H9 (cell line): Measurements from ENCODE around the gene AARSD1. TPM values are rescaled to one million over a fixed set of nuclear protein-coding genes. Genes with fewer than 3 reads are reported as not detected.
"Not testable (repeated sequence)": the region's sequence is repeated elsewhere in the genome, so short reads cannot be mapped to it uniquely, and the experiment has no call there.

Experiments used
- DNase-seq: peaks from one replicate; pipeline ENCODE4 v3.0.0-alpha.2; 2017
- H2AFZ ChIP-seq: one replicate; pipeline ENCODE4 v1.6.1; 2013; ENCODE audit warnings: mild to moderate bottlenecking, low read length, control low read depth, moderate library complexity
- H2AK5ac ChIP-seq: 2 replicates; pipeline ENCODE4 v1.6.1; 2013; ENCODE audit warnings: low read length, control low read depth, mixed read lengths; ENCODE audit not compliant: insufficient read length
- H2BK120ac ChIP-seq: one replicate; pipeline ENCODE4 v1.6.1; 2013; ENCODE audit warnings: low read depth, mild to moderate bottlenecking, low read length, control low read depth, inconsistent platforms; ENCODE audit not compliant: poor library complexity, severe bottlenecking
- H2BK12ac ChIP-seq: 2 replicates; pipeline ENCODE4 v1.6.1; 2013; ENCODE audit warnings: low read length, control low read depth, mixed read lengths, low read depth; ENCODE audit not compliant: insufficient read length
- H2BK15ac ChIP-seq: 2 replicates; pipeline ENCODE4 v1.6.1; 2013; ENCODE audit warnings: low read depth, low read length, control low read depth
- H2BK20ac ChIP-seq: one replicate; pipeline ENCODE4 v1.6.1; 2013; ENCODE audit warnings: low read depth, mild to moderate bottlenecking, low read length, control low read depth, inconsistent platforms; ENCODE audit not compliant: poor library complexity, severe bottlenecking
- H2BK5ac ChIP-seq: 2 replicates; pipeline ENCODE4 v1.6.1; 2013; ENCODE audit warnings: low read length, control low read depth, mixed read lengths; ENCODE audit not compliant: insufficient read length
- H3K14ac ChIP-seq: 2 replicates; pipeline ENCODE4 v1.6.1; 2013; ENCODE audit warnings: low read length, control low read depth; ENCODE audit not compliant: insufficient read depth
- H3K18ac ChIP-seq: 2 replicates; pipeline ENCODE4 v1.6.1; 2013; ENCODE audit warnings: low read depth, mild to moderate bottlenecking, mixed read lengths, low read length, control low read depth; ENCODE audit not compliant: insufficient read length
- H3K23ac ChIP-seq: 2 replicates; pipeline ENCODE4 v1.6.1; 2013; ENCODE audit warnings: low read length, control low read depth, mixed read lengths, low read depth; ENCODE audit not compliant: insufficient read length
- H3K23me2 ChIP-seq: 2 replicates; pipeline ENCODE4 v1.6.1; 2013; ENCODE audit warnings: low read depth, mild to moderate bottlenecking, mixed read lengths, low read length, control low read depth; ENCODE audit not compliant: insufficient read length, poor library complexity, severe bottlenecking
- H3K27ac ChIP-seq: 2 replicates; pipeline ENCODE4 v1.5.1; 2013; ENCODE audit warnings: low read length, control low read depth, mixed read lengths, low read depth; ENCODE audit not compliant: insufficient read length
- H3K27me3 ChIP-seq: 2 replicates; pipeline ENCODE4 v1.6.1; 2013; ENCODE audit warnings: low read length, control low read depth, inconsistent platforms; ENCODE audit not compliant: insufficient read depth
- H3K4ac ChIP-seq: 2 replicates; pipeline ENCODE4 v1.6.1; 2013; ENCODE audit warnings: low read depth, mild to moderate bottlenecking, control low read depth, inconsistent platforms, low read length, moderate library complexity
- H3K4me1 ChIP-seq: 2 replicates; pipeline ENCODE4 v1.6.1; 2013; ENCODE audit warnings: low read length, control low read depth, inconsistent platforms; ENCODE audit not compliant: insufficient read depth
- H3K4me2 ChIP-seq: 2 replicates; pipeline ENCODE4 v1.6.1; 2013; ENCODE audit warnings: low read length, control low read depth, mixed read lengths; ENCODE audit not compliant: insufficient read length, insufficient read depth
- H3K56ac ChIP-seq: 2 replicates; pipeline ENCODE4 v1.6.1; 2013; ENCODE audit warnings: low read depth, mild to moderate bottlenecking, mixed read lengths, low read length, control low read depth; ENCODE audit not compliant: insufficient read length
- H3K79me1 ChIP-seq: 2 replicates; pipeline ENCODE4 v1.6.1; 2013; ENCODE audit warnings: low read depth, mild to moderate bottlenecking, moderate library complexity, low read length, control low read depth, inconsistent platforms; ENCODE audit not compliant: insufficient read depth, poor library complexity, severe bottlenecking
- H3K79me2 ChIP-seq: 2 replicates; pipeline ENCODE4 v1.6.1; 2013; ENCODE audit warnings: low read length, control low read depth, inconsistent platforms; ENCODE audit not compliant: insufficient read depth
- H3K9ac ChIP-seq: 2 replicates; pipeline ENCODE4 v1.6.1; 2013; ENCODE audit warnings: low read length, control low read depth, mixed read lengths; ENCODE audit not compliant: insufficient read length; ENCODE audit errors: extremely low read depth
- H3K9me3 ChIP-seq: one replicate; pipeline ENCODE4 v1.6.1; 2013; ENCODE audit warnings: low read depth, low read length, inconsistent platforms; ENCODE audit not compliant: control insufficient read depth
- H3T11ph ChIP-seq: one replicate; pipeline ENCODE4 v1.6.1; 2013; ENCODE audit warnings: mild to moderate bottlenecking, low read length, control low read depth, inconsistent platforms
- H4K20me1 ChIP-seq: one replicate; pipeline ENCODE4 v1.6.1; 2013; ENCODE audit not compliant: control insufficient read depth, insufficient read length, insufficient read depth
- H4K5ac ChIP-seq: 2 replicates; pipeline ENCODE4 v1.6.1; 2013; ENCODE audit warnings: low read depth, mild to moderate bottlenecking, mixed read lengths, low read length, control low read depth; ENCODE audit not compliant: insufficient read length
- H4K8ac ChIP-seq: replicated peaks from 2 replicates; pipeline ENCODE4 v1.6.1; 2013; ENCODE audit warnings: low read length, control low read depth, mixed read lengths, low read depth; ENCODE audit not compliant: insufficient read length
- H4K91ac ChIP-seq: 2 replicates; pipeline ENCODE4 v1.6.1; 2013; ENCODE audit warnings: low read depth, mild to moderate bottlenecking, moderate library complexity, mixed read lengths, low read length, control low read depth; ENCODE audit not compliant: insufficient read length
- H3K27ac Mint-ChIP-seq, 3 experiments: 2 replicates in 2 of 3; 3 replicates in 1 of 3; pipeline ENCODE4 v1.8.0; 2020 to 2021; ENCODE audit warnings: mixed read lengths in 3 of 3, mild to moderate bottlenecking in 1 of 3, moderate library complexity in 1 of 3
- H3K27me3 Mint-ChIP-seq: 2 replicates; pipeline ENCODE4 v1.8.0; 2021; ENCODE audit warnings: low read depth, mild to moderate bottlenecking, moderate library complexity, mixed read lengths
- H3K36me3 Mint-ChIP-seq, 3 experiments: 2 replicates in 2 of 3; 3 replicates in 1 of 3; pipeline ENCODE4 v1.8.0; 2020 to 2021; ENCODE audit warnings: low read depth in 3 of 3, mixed read lengths in 3 of 3; ENCODE audit not compliant: insufficient read depth in 1 of 3
- H3K4me1 Mint-ChIP-seq, 2 experiments: 2 replicates each; pipeline ENCODE4 v1.8.0; 2020; ENCODE audit warnings: mixed read lengths in 2 of 2
- H3K4me3 Mint-ChIP-seq, 2 experiments: 2 replicates in 1 of 2; 3 replicates in 1 of 2; pipeline ENCODE4 v1.8.0; 2020 to 2021; ENCODE audit warnings: mild to moderate bottlenecking in 2 of 2, mixed read lengths in 2 of 2, moderate library complexity in 1 of 2
- H3K9me3 Mint-ChIP-seq, 2 experiments: 2 replicates in 1 of 2; 3 replicates in 1 of 2; pipeline ENCODE4 v1.8.0; 2020; ENCODE audit warnings: mild to moderate bottlenecking in 2 of 2, mixed read lengths in 2 of 2, moderate library complexity in 1 of 2
- CTCF ChIP-seq: fragments of 200-600 bp; sonication (generic); conservative IDR thresholded peaks from 3 replicates; pipeline ENCODE4 v1.8.0; 2021; ENCODE audit warnings: antibody characterized with exemption, mild to moderate bottlenecking
- WGBS: extraction: QIAGEN DNeasy Blood & Tissue Kit; methylation state at CpG from one replicate; pipeline ENCODE4 v1.1.7; 2013; ENCODE audit warnings: missing lambda C conversion rate, low lambda C conversion rate, mixed read lengths; ENCODE audit not compliant: insufficient read length; ENCODE audit errors: extremely low coverage; 5-methylcytosine and 5-hydroxymethylcytosine counted together
- total RNA-seq: library from RNA; stranded (reverse); gene quantifications from 2 replicates; pipeline ENCODE4 v1.2.1, GENCODE V29; 2021

The AARSD1 gene
- total RNA-seq, 1 experiment from 2014 or later: 68.7 TPM

- Histone ChIP-seq H3K14ac (no peak overlapping the region), H2BK20ac (no peak overlapping the region), H3K27me3 (no peaks in the 10 kb centered on the region), H2AK5ac (no peak overlapping the region), H3K23ac (no peak overlapping the region), H3T11ph (no peak overlapping the region), H3K27ac (no peak overlapping the region), H4K20me1 (no peaks in the 10 kb centered on the region), H4K8ac (no peak overlapping the region), H3K4me2 (no peak overlapping the region), H3K79me1 (no peaks in the 10 kb centered on the region), H3K9me3 (no peaks in the 10 kb centered on the region), H4K5ac (no peak overlapping the region), H2BK5ac (no peak overlapping the region), H3K4me1 (peaks cover 3% of the 10 kb centered on the region; the same call in 1 of the 2 replicates), H3K18ac (no peak overlapping the region), H2BK15ac (no peak overlapping the region), H2BK120ac (no peak overlapping the region), H4K91ac (no peak overlapping the region), H3K23me2 (no peaks in the 10 kb centered on the region), H3K4ac (no peak overlapping the region), H3K9ac (peak overlapping the region; percentile 48), H2AFZ (peak overlapping the region; percentile 35), H3K79me2 (no peaks in the 10 kb centered on the region), H2BK12ac (no peak overlapping the region), H3K56ac (no peak overlapping the region)
- Mint-ChIP-seq H3K4me1 (peaks cover 18 to 20% of the 10 kb centered on the region in 2 experiments), H3K27ac (peak overlapping the region in 1 of 3 experiments; percentile 83; a peak in 3 of 7 replicates), H3K4me3 (no peak overlapping the region), H3K9me3 (no peaks in the 10 kb centered on the region), H3K27me3 (no peaks in the 10 kb centered on the region), H3K36me3 (peaks cover 0 to 4% (median 0%) of the 10 kb centered on the region in 3 experiments; a peak in 1 of 7 replicates)
- no CpG with 5 or more reads among the region's 5 CpGs for WGBS
- TF ChIP-seq CTCF: no peak
- peak; percentile 46 for DNase-seq
These were observed 39.4 kb downstream of the AARSD1 start for GRCh38 chr17:42924891-42925290.

- not testable (repeated sequence) for H3K9me3 ChIP-seq, H2AFZ ChIP-seq, H3K9ac ChIP-seq, H3K4me1 ChIP-seq, H3K36me3 Mint-ChIP-seq, H3K27me3 ChIP-seq, H3K27me3 Mint-ChIP-seq, H3K27ac ChIP-seq, H4K5ac ChIP-seq, H2BK120ac ChIP-seq, H2AK5ac ChIP-seq, H4K20me1 ChIP-seq, H3K79me2 ChIP-seq, H3K27ac Mint-ChIP-seq, H3K4me3 Mint-ChIP-seq, H3T11ph ChIP-seq, H3K23ac ChIP-seq, H3K56ac ChIP-seq, H4K91ac ChIP-seq, H3K18ac ChIP-seq, H3K4me2 ChIP-seq, DNase-seq, H2BK20ac ChIP-seq, H3K9me3 Mint-ChIP-seq, H3K79me1 ChIP-seq, H4K8ac ChIP-seq, H2BK12ac ChIP-seq, H3K4ac ChIP-seq, H3K14ac ChIP-seq, H2BK15ac ChIP-seq, H2BK5ac ChIP-seq, H3K23me2 ChIP-seq
- H3K4me1 Mint-ChIP-seq: peaks cover 12 to 13% of the 10 kb centered on the region in 2 experiments
- WGBS: no CpG with 5 or more reads among the region's 7 CpGs
These were observed 40.8 kb downstream of the AARSD1 start for GRCh38 chr17:42923472-42923871.
